HL-60 (cell line): ENCODE measurements around the gene UTY.

Experiments used
- DNase-seq, 2 experiments: peaks; one replicate each; pipeline ENCODE4 v3.0.0-alpha.2; 2010 to 2020; ENCODE audit warnings: low read depth in 1 of 2, low spot score in 1 of 2
- H3K27ac ChIP-seq: fragments of 250-450 bp; sonication (Bioruptor Pico); replicated peaks from 2 replicates; pipeline ENCODE4 v1.5.1; 2020; ENCODE audit warnings: mild to moderate bottlenecking, moderate library complexity
- H3K27me3 ChIP-seq: fragments of 250-450 bp; sonication (Bioruptor Pico); 2 replicates; pipeline ENCODE4 v1.5.1; 2021; ENCODE audit warnings: mild to moderate bottlenecking, moderate library complexity; ENCODE audit not compliant: insufficient read depth, poor library complexity, severe bottlenecking
- H3K4me3 ChIP-seq: replicated peaks from 2 replicates; pipeline ENCODE4 v1.5.1; 2011; ENCODE audit warnings: mild to moderate bottlenecking, control low read depth, low read length; ENCODE audit not compliant: insufficient read depth
- GABPA ChIP-seq: IDR thresholded peaks from 2 replicates; pipeline ENCODE4 v1.6.1; 2012; ENCODE audit warnings: low read depth
- POLR2AphosphoS5 ChIP-seq: IDR thresholded peaks from 2 replicates; pipeline ENCODE4 v1.6.1; 2012; ENCODE audit warnings: low read depth
- SPI1 ChIP-seq: IDR thresholded peaks from 2 replicates; pipeline ENCODE4 v1.6.1; 2012; ENCODE audit warnings: low read depth, mild to moderate bottlenecking, borderline replicate concordance
- TF ChIP-seq, protein P1 (sequence below): IDR thresholded peaks from one replicate; pipeline ENCODE4 v1.5.1; 2011; ENCODE audit warnings: low read length, control low read depth, inconsistent platforms; ENCODE audit not compliant: insufficient read depth
- TF ChIP-seq, protein P2 (sequence below): IDR thresholded peaks from 2 replicates; pipeline ENCODE4 v1.6.1; 2012; ENCODE audit warnings: low read depth; ENCODE audit not compliant: insufficient replicate concordance

Gene UTY

DNA sequence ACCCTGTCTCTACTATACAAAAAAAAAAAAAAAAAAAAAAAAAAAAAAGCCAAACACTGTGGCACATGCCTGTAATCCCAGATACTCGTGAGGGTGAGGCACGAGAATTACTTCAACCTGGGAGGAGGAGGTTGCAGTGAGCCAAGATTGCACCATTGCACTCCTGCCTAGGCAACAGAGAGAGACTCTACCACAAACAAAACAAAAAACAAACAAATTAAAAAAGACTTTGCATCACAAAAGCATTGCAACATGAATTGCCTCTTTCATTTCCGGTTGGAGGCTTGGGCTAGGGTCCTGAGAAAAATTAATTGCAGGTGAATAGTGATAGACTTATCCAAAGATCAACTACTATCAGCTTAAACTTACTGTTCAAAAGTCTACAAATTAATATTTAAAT, 180.4 kb downstream of the UTY start:
- H3K27ac ChIP-seq: no peak overlapping the region
- no peak overlapping the region for H3K4me3 ChIP-seq
- no peaks in the 10 kb centered on the region for H3K27me3 ChIP-seq
- TF ChIP-seq, protein P1, sequence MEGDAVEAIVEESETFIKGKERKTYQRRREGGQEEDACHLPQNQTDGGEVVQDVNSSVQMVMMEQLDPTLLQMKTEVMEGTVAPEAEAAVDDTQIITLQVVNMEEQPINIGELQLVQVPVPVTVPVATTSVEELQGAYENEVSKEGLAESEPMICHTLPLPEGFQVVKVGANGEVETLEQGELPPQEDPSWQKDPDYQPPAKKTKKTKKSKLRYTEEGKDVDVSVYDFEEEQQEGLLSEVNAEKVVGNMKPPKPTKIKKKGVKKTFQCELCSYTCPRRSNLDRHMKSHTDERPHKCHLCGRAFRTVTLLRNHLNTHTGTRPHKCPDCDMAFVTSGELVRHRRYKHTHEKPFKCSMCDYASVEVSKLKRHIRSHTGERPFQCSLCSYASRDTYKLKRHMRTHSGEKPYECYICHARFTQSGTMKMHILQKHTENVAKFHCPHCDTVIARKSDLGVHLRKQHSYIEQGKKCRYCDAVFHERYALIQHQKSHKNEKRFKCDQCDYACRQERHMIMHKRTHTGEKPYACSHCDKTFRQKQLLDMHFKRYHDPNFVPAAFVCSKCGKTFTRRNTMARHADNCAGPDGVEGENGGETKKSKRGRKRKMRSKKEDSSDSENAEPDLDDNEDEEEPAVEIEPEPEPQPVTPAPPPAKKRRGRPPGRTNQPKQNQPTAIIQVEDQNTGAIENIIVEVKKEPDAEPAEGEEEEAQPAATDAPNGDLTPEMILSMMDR: no peak
- TF ChIP-seq, protein P2, sequence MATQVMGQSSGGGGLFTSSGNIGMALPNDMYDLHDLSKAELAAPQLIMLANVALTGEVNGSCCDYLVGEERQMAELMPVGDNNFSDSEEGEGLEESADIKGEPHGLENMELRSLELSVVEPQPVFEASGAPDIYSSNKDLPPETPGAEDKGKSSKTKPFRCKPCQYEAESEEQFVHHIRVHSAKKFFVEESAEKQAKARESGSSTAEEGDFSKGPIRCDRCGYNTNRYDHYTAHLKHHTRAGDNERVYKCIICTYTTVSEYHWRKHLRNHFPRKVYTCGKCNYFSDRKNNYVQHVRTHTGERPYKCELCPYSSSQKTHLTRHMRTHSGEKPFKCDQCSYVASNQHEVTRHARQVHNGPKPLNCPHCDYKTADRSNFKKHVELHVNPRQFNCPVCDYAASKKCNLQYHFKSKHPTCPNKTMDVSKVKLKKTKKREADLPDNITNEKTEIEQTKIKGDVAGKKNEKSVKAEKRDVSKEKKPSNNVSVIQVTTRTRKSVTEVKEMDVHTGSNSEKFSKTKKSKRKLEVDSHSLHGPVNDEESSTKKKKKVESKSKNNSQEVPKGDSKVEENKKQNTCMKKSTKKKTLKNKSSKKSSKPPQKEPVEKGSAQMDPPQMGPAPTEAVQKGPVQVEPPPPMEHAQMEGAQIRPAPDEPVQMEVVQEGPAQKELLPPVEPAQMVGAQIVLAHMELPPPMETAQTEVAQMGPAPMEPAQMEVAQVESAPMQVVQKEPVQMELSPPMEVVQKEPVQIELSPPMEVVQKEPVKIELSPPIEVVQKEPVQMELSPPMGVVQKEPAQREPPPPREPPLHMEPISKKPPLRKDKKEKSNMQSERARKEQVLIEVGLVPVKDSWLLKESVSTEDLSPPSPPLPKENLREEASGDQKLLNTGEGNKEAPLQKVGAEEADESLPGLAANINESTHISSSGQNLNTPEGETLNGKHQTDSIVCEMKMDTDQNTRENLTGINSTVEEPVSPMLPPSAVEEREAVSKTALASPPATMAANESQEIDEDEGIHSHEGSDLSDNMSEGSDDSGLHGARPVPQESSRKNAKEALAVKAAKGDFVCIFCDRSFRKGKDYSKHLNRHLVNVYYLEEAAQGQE: no peak
- TF ChIP-seq POLR2AphosphoS5: no peak
- TF ChIP-seq SPI1: no peak
- TF ChIP-seq GABPA: no peak
- no peak for DNase-seq

DNA sequence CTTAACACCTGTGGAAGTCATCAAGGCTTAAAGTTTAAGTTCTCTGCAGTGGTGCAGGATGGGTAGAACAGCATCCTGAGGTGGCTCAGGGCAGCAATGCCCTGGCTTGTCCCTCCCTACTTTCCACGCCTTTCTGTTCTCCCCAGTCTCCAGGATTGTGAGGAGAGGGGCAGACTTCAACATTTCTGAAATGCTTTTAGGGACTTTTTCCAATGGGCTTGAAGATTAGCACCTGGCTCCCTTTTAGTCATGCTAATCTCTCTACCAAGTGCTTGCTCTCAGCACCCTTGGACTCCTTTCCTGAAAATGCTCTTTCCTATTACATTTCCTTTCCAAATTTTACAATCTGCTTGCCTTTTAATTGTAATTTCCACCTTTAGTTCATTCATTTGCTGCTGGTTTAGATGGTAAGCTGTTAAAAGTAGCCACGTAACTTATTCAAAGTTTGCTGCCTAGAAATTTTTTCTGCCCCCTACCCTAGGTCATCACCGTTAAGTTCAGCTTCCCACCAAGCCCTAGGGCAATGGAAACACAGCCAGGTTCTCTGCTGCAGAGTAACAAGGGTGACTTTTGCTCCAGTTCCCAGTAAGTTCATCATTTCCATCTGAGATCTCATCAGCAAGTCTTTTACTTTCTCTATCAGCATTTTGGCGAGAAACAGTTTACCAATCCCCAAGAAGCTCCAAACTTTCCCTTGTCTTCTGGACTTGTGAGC, 183.5 kb downstream of the UTY start:
- H3K27me3 ChIP-seq: no peaks in the 10 kb centered on the region
- no peak overlapping the region for H3K27ac ChIP-seq
- DNase-seq: no peak
- no peak overlapping the region for H3K4me3 ChIP-seq
- TF ChIP-seq, protein P2: no peak
- TF ChIP-seq GABPA (no peak), SPI1 (no peak), POLR2AphosphoS5 (no peak)
- TF ChIP-seq, protein P1: no peak

DNA sequence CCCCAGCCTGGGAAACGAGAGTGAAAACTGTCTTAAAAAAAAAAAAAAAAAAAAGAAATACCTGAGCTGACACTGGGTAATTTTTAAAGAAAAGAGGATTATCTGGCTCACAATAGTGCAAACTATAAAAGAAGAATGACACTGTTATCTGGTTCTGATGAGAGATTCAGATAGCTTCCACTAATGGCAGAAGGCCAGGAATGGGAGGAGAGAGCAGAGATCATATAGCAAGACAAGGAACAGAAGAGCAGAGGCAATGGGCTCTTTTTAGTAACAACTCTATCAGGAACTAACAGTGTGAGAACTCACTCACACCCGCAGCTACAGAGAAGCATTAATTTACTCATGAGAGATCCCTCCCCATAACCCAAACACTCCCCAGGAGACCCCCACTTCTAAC, 184.8 kb downstream of the UTY start:
- DNase-seq: no peak

More for the DNA sequence above, 184.8 kb downstream of the UTY start:
- Histone ChIP-seq H3K4me3 (no peak overlapping the region), H3K27ac (no peak overlapping the region), H3K27me3 (no peaks in the 10 kb centered on the region)
- TF ChIP-seq SPI1 (no peak), POLR2AphosphoS5 (no peak), GABPA (no peak)
- TF ChIP-seq, protein P1: no peak
- TF ChIP-seq, protein P2: no peak
